ENCODE data around the gene PHF14.
"Not testable (repeated sequence)": the region's sequence is repeated elsewhere in the genome, so short reads cannot be mapped to it uniquely, and the experiment has no call there.

The PHF14 gene

DNA sequence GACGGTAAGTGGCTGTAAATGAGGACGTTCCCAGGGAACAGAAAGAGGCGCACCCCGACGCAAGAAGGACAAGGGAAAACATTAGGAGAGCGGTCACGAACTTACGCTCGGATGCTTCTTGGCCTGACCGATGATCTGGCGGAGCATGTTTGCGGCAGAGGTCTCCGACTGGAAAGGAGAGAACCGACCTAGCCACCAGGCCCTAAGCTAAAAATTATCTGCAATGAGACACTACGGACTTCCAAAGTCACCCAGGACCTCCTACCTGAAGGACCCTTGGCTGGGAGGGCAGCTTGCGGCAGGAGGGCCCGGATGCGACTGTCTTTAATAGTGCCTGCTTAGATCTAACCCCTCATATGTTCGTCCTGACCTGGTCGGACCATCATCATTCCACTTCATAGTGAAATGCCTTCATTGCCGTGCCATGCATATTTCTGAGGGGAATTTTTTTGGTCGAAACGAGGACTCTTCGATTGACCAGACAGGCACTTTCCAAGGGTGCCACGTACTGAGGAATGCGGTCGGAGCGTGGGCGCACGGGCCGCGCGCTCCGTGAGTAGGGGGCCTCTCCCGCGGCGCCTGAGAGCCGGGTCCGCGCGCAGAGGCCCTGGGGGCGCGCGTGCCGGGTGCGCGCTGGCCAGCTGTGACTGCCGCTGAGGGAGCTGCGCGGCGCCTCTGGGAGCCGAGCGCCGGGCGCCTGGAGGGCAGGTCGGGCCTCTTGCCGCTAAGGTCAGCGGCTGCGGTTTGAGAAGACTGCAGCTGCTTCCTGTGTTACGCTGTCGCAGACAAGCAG, 33.6 kb upstream of the PHF14 start:
- TF ChIP-seq CTCF (conservative IDR thresholded peaks at IDR 0.05) = no peak
- peak; percentile 73 for TF ChIP-seq ZFX (IDR thresholded peaks at IDR 0.05)

DNA sequence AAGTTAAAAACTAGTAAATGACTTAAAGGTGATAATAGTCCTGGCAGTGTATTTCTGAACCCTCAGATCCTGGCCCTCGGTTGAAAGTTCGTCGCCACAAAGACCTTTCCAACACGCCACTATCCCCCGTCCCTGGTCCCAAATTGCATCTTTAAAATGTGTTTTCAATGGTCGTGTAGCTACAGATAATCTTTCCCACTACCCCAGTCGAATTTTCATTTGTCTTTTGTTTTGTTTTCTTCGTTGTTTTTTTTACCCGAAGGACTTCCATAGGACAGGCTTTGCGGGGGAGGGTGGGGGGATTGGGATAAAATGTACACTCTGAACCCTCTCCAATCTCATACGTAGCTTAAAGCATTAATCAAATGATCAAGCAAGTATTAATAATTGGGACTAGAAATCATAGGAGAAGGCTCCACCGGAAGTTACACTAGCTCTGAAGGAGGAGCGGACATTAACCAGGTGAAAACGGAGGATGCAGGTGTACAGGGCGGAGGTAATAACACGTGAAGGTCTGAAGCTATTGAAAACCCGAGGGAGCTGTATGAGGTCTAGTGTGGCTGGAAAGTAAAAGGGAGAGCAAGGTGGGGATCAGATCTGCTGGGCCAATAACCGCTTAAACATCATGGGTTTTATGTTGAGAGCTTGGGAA, 32.8 kb upstream of the PHF14 start:
- H3K27ac ChIP-seq = peak overlapping the region; percentile 98
- TF ChIP-seq CTCF (conservative IDR thresholded peaks at IDR 0.05) (no peak), ZFX (IDR thresholded peaks at IDR 0.05) (no peak)

More for the DNA sequence above, 33.6 kb upstream of the PHF14 start:
- H3K27ac ChIP-seq = peak overlapping the region; percentile 98

DNA sequence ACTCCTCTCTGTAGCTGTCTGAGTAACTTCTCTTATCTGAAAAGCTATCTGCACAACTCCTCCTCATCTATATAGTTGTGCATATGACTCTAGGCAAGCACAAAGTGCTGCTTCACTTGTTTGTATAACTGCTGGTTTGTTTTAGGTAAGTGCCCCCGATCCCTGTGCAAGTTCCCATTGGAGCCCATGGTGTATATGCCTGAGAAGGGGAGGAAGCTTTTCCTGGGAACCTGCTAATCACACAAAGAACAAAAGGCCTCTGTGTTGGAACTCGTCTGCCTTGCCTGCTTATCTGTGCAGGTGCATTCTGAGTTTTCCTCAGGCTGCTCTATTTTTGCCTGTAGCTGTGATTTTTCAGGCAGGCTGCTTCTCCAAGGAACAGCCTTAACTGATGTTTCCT, 23.2 kb upstream of the PHF14 start:
- no peak for TF ChIP-seq CTCF (conservative IDR thresholded peaks at IDR 0.05)
- no peak for TF ChIP-seq ZFX (IDR thresholded peaks at IDR 0.05)

GRCh38 chr7:10950974-10951578, 22.6 kb upstream of the PHF14 start:
- H3K27ac ChIP-seq = not testable (repeated sequence)

More for the DNA sequence above, 23.2 kb upstream of the PHF14 start:
- no peak overlapping the region for H3K27ac ChIP-seq

- no peak for TF ChIP-seq CTCF (conservative IDR thresholded peaks at IDR 0.05)
- no peak for TF ChIP-seq ZFX (IDR thresholded peaks at IDR 0.05)
- H3K27ac ChIP-seq = no peak overlapping the region
Observed at GRCh38 chr7:10952588-10952987, 21.1 kb upstream of the PHF14 start.

GRCh38 chr7:10953078-10953750, 20.5 kb upstream of the PHF14 start:
- H3K27ac ChIP-seq = not testable (repeated sequence)

GRCh38 chr7:10956528-10956927, 17.1 kb upstream of the PHF14 start:
- no peak overlapping the region for H3K27ac ChIP-seq
- TF ChIP-seq CTCF (conservative IDR thresholded peaks at IDR 0.05) (no peak), ZFX (IDR thresholded peaks at IDR 0.05) (no peak)

GRCh38 chr7:10960242-10960641, 13.4 kb upstream of the PHF14 start:
- not testable (repeated sequence) for H3K27ac ChIP-seq

DNA sequence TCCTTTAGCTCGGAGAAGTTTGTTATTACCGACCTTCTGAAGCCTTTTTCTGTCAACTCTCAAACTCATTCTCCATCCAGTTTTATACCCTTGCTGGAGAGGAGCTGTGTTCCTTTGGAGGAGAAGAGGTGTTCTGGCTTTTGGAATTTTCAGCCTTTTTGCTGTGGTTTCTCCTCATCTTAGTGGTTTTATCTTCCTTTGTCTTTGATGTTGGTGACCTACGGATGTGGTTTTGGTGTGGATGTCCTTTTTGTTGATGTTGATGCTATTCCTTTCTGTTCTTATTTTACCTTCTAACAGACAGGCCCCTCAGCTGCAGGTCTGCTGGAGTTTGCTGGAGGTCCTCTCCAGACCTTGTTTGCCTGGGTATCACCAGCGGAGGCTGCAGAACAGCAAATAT, 8.7 kb upstream of the PHF14 start:
- not testable (repeated sequence) for H3K27ac ChIP-seq
